ENCODE measurements around the gene ASPG. TPM values are rescaled to one million over a fixed set of nuclear protein-coding genes. Genes with fewer than 3 reads are reported as not detected.

ASPG gene
- total and polyA plus RNA-seq, 9 donors, result 0.37 to 2.5 (median 1.3) TPM

GRCh38 chr14:104162495-104162894 lies 77.0 kb downstream of the ASPG start:
- H3K9me3 ChIP-seq (replicated peaks; ENCODE audit: control insufficient read depth, low read depth, low read length), result no peaks in the 10 kb centered on the region
- no peaks in the 10 kb centered on the region for H3K4me1 ChIP-seq (ENCODE audit: control insufficient read depth, insufficient read depth, low read length)
- 85% methylated on average over 2 of the region's 9 CpGs for WGBS (ENCODE audit: insufficient coverage)
- H3K36me3 ChIP-seq (ENCODE audit: control insufficient read depth, insufficient read depth, low read length), result no peaks in the 10 kb centered on the region
- no peaks in the 10 kb centered on the region for H3K27me3 ChIP-seq (ENCODE audit: control insufficient read depth, insufficient read depth, low read length)
- DNase-seq, result no peak
- no peak overlapping the region for H3K4me3 ChIP-seq (ENCODE audit: low read length)
- no peak overlapping the region for H3K27ac ChIP-seq (ENCODE audit: low read length)

GRCh38 chr14:104163541-104163940 lies 78.0 kb downstream of the ASPG start:
- H3K27me3 ChIP-seq (ENCODE audit: control insufficient read depth, insufficient read depth, low read length), result no peaks in the 10 kb centered on the region
- H3K36me3 ChIP-seq (ENCODE audit: control insufficient read depth, insufficient read depth, low read length), result no peaks in the 10 kb centered on the region
- WGBS (ENCODE audit: insufficient coverage), result 78% methylated on average over 21 of the region's 21 CpGs
- H3K9me3 ChIP-seq (replicated peaks; ENCODE audit: control insufficient read depth, low read depth, low read length), result no peaks in the 10 kb centered on the region
- DNase-seq, result no peak
- H3K27ac ChIP-seq (ENCODE audit: low read length), result no peak overlapping the region
- H3K4me3 ChIP-seq (ENCODE audit: low read length), result no peak overlapping the region
- H3K4me1 ChIP-seq (ENCODE audit: control insufficient read depth, insufficient read depth, low read length), result no peaks in the 10 kb centered on the region

GRCh38 chr14:104164041-104164440 lies 78.5 kb downstream of the ASPG start:
- DNase-seq, result no peak
- H3K4me1 ChIP-seq (ENCODE audit: control insufficient read depth, insufficient read depth, low read length), result peaks cover 2% of the 10 kb centered on the region
- no peak overlapping the region for H3K27ac ChIP-seq (ENCODE audit: low read length)
- WGBS (ENCODE audit: insufficient coverage), result 86% methylated on average over 17 of the region's 23 CpGs
- H3K36me3 ChIP-seq (ENCODE audit: control insufficient read depth, insufficient read depth, low read length), result no peaks in the 10 kb centered on the region
- H3K4me3 ChIP-seq (ENCODE audit: low read length), result no peak overlapping the region
- no peaks in the 10 kb centered on the region for H3K9me3 ChIP-seq (replicated peaks; ENCODE audit: control insufficient read depth, low read depth, low read length)
- peaks cover under 1% of the 10 kb centered on the region for H3K27me3 ChIP-seq (ENCODE audit: control insufficient read depth, insufficient read depth, low read length)

- Histone ChIP-seq H3K4me3 (ENCODE audit: low read length) (no peak overlapping the region), H3K36me3 (ENCODE audit: control insufficient read depth, insufficient read depth, low read length) (no peaks in the 10 kb centered on the region), H3K4me1 (ENCODE audit: control insufficient read depth, insufficient read depth, low read length) (peaks cover 5% of the 10 kb centered on the region), H3K27me3 (ENCODE audit: control insufficient read depth, insufficient read depth, low read length) (peaks cover 3% of the 10 kb centered on the region), H3K9me3 (replicated peaks; ENCODE audit: control insufficient read depth, low read depth, low read length) (no peaks in the 10 kb centered on the region), H3K27ac (ENCODE audit: low read length) (no peak overlapping the region)
- DNase-seq, result no peak
- WGBS (ENCODE audit: insufficient coverage), result 77% methylated on average over 8 of the region's 9 CpGs
Observed at GRCh38 chr14:104164512-104164911, 79.0 kb downstream of the ASPG start.

Other genes starting within 250 kb of the ASPG start
- 6.6 TPM for gene PPP1R13B, start 238.1 kb upstream of the ASPG start, total RNA-seq
- 10 to 100 TPM in 3 of 8 donors, 1 to 10 TPM in 5; 6.2 to 13.6 (median 9.3) TPM for gene PPP1R13B, start 238.1 kb upstream of the ASPG start, polyA plus RNA-seq (ENCODE audit: insufficient read depth in 1 of 8, insufficient read length in 8 of 8, low replicate concordance in 1 of 8)
- gene TDRD9, start 157.2 kb upstream of the ASPG start, total RNA-seq, result 0.22 TPM
- gene TDRD9, start 157.2 kb upstream of the ASPG start, polyA plus RNA-seq (ENCODE audit: insufficient read depth in 1 of 8, insufficient read length in 8 of 8, low replicate concordance in 1 of 8), result under 1 TPM; 0.12 to 0.80 (median 0.43) TPM
- not detected for gene RD3L, start 143.2 kb upstream of the ASPG start, total RNA-seq
- not detected for gene RD3L, start 143.2 kb upstream of the ASPG start, polyA plus RNA-seq (ENCODE audit: insufficient read depth in 1 of 8, insufficient read length in 8 of 8, low replicate concordance in 1 of 8)
- 7.4 TPM for gene KIF26A, start 52.9 kb downstream of the ASPG start, total RNA-seq
- 10 to 100 TPM in 5 of 8 donors, 1 to 10 TPM in 3; 7.3 to 12.8 (median 10.9) TPM for gene KIF26A, start 52.9 kb downstream of the ASPG start, polyA plus RNA-seq (ENCODE audit: insufficient read depth in 1 of 8, insufficient read length in 8 of 8, low replicate concordance in 1 of 8)